CD4-positive, alpha-beta T cell treated with Interleukin-6 at 100 ng/mL for 8 hours (primary cell): ENCODE measurements around the gene DISC1.

Experiments
- DNase-seq: peaks from one replicate; pipeline ENCODE4 v3.0.0-alpha.2; 2020; ENCODE audit warnings: mixed read lengths, low spot score

The DISC1 gene

GRCh38 chr1:231993968-231994455, 367.4 kb downstream of the DISC1 start:
- no peak for DNase-seq

GRCh38 chr1:231998791-231999190, 372.2 kb downstream of the DISC1 start:
- no peak for DNase-seq

GRCh38 chr1:232005300-232005699, 378.7 kb downstream of the DISC1 start:
- DNase-seq: no peak

GRCh38 chr1:232009741-232010140, 383.2 kb downstream of the DISC1 start:
- no peak for DNase-seq

- no peak for DNase-seq
Measured at GRCh38 chr1:232011961-232012360, 385.4 kb downstream of the DISC1 start.

- DNase-seq: no peak
Measured at GRCh38 chr1:232012773-232013386, 386.3 kb downstream of the DISC1 start.

- no peak for DNase-seq
Measured at GRCh38 chr1:232014941-232015340, 388.4 kb downstream of the DISC1 start.

GRCh38 chr1:232016616-232017015, 390.0 kb downstream of the DISC1 start:
- no peak for DNase-seq

GRCh38 chr1:232017057-232017456, 390.5 kb downstream of the DISC1 start:
- no peak for DNase-seq

- no peak for DNase-seq
Measured at GRCh38 chr1:232017759-232018158, 391.2 kb downstream of the DISC1 start.

GRCh38 chr1:232018231-232019025, 391.8 kb downstream of the DISC1 start:
- no peak for DNase-seq

- DNase-seq: no peak
Measured at GRCh38 chr1:232019026-232019340, 392.4 kb downstream of the DISC1 start.

GRCh38 chr1:232020352-232020751, 393.8 kb downstream of the DISC1 start:
- DNase-seq: no peak

- DNase-seq: no peak
Measured at GRCh38 chr1:232029315-232029714, 402.7 kb downstream of the DISC1 start.

- DNase-seq: no peak
Measured at GRCh38 chr1:232031156-232031555, 404.6 kb downstream of the DISC1 start.

- no peak for DNase-seq
Measured at GRCh38 chr1:232033285-232033684, 406.7 kb downstream of the DISC1 start.

- no peak for DNase-seq
Measured at GRCh38 chr1:232034556-232034955, 408.0 kb downstream of the DISC1 start.

- no peak for DNase-seq
Measured at GRCh38 chr1:232036181-232036933, 409.8 kb downstream of the DISC1 start.

- no peak for DNase-seq
Measured at GRCh38 chr1:232037774-232038388, 411.3 kb downstream of the DISC1 start.

- no peak for DNase-seq
Measured at GRCh38 chr1:232038706-232039677, 412.4 kb downstream of the DISC1 start.

- DNase-seq: no peak
Measured at GRCh38 chr1:232040260-232040659, 413.7 kb downstream of the DISC1 start.
